Measurements from ENCODE around the gene GRIK4.

GRCh38 chr11:120996973-120997372 is 485.4 kb downstream of the GRIK4 start:
- TF ChIP-seq EZH2 (IDR thresholded peaks at IDR 0.05; ENCODE audit: low read length, unreplicated experiment) (no peak), CTCF (conservative IDR thresholded peaks at IDR 0.05; ENCODE audit: low read depth, low read length) (no peak), EZH2phosphoT487 (IDR thresholded peaks at IDR 0.05; ENCODE audit: borderline replicate concordance, low read length) (no peak)

Measured in PC-3 (cell line).